Activated T-cell treated with anti-CD3 and anti-CD28 coated beads for 1 hour (primary cell): Measurements from ENCODE around the gene YIPF3.
"Not testable (repeated sequence)": the region's sequence is repeated elsewhere in the genome, so short reads cannot be mapped to it uniquely, and the experiment has no call there.

Experiments used
- DNase-seq: peaks from one replicate; pipeline ENCODE4 v3.0.0-alpha.2; 2020; ENCODE audit warnings: low read depth

Gene YIPF3

GRCh38 chr6:43516697-43517504 lies at the start of gene YIPF3, which contains the start of gene POLR1C:
Gene YIPF3, minus strand, starts transcription at chr6:43516926. Its CDS starts 119 bp downstream, at chr6:43516807.
Gene POLR1C, plus strand, starts transcription at chr6:43517089. Its CDS starts 21 bp downstream, at chr6:43517110.
- DNase-seq: peak; percentile 94

GRCh38 chr6:43559328-43559727 lies 42.6 kb upstream of the YIPF3 start:
- DNase-seq: no peak

DNA sequence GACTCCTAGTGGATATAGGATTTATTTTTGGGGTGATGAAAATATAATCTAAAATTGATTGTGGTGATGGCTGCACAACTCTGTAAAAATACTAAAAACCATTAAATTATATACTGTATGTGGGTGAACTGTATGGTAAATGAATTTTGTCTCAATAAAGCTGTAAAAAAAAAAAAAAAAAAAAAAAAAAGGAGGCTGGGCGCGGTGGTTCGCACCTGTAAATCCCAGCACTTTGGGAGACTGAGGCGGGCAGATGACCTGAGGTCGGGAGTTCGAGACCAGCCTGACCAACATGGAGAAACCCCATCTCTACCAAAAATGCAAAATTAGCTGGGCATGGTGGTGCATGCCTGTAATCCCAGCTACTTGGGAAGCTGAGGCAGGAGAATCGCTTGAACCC lies 40.9 kb upstream of the YIPF3 start:
- DNase-seq: not testable (repeated sequence)

GRCh38 chr6:43547222-43547621 lies 30.5 kb upstream of the YIPF3 start:
- no peak for DNase-seq

DNA sequence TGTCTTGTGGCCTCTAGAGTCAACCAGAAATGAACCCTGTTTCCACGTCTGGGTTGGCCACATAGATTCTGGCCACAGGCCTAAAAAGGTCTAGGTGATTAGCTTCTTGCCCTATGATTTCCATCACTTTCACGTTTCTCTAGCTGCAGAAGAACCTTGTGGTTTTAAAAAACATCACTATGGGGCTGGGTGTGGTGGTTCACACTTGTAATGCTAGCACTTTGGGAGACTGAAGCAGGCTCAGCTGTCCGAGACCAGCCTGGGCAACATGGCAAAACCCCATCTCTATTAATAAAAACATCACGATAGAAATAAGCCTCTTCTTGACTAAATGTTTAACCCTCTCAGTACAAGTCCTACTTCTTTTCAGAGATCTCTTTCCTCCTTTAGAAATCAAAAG lies 27.7 kb upstream of the YIPF3 start:
- DNase-seq: no peak

- DNase-seq: no peak
Observed at GRCh38 chr6:43541774-43542471, 25.2 kb upstream of the YIPF3 start.

GRCh38 chr6:43540507-43540906 lies 23.8 kb upstream of the YIPF3 start:
- DNase-seq: no peak

- not testable (repeated sequence) for DNase-seq
Observed at GRCh38 chr6:43539409-43539808, 22.7 kb upstream of the YIPF3 start.

DNA sequence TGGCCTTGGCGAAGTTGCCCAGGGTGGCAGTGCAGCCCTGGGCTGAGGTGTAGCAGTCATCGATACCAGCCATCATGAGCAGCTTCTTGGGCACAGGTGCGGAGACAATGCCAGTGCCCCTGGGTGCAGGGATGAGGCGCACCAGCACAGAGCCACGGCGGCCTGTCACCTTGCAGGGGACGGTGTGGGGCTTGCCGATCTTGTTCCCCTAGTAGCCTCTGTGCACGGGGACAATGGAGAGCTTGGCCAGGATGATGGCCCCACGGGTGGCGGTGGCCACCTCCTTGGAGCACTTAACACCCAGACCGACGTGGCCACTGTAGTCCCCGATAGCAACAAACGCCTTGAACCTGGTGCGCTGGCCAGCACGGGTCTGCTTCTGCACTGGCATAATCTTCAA lies 22.3 kb upstream of the YIPF3 start:
- not testable (repeated sequence) for DNase-seq

- DNase-seq: no peak
Observed at GRCh38 chr6:43532201-43532600, 15.5 kb upstream of the YIPF3 start.

DNA sequence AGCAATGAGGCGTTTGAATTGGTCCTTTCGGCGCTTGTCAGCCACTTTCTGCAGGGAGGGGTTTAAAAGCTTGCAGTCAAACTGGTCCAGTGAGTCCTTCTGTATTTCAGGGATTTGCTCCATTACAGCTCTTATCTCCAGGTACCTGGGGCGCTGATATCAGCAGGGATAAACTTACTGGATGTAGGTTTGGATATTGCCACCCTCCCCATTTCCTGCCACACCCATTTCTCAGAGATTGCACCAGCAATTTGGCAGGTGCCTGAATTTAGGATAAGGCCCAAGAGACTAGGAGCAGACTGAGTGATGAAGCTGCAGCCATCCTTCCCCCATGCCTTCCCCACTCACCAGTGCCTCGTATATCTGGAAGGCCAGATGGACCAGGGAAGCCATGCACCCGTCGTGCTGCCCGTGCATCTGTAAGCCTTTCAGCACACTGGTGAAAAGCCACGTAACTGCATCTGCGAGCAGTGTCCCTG lies 7.8 kb upstream of the YIPF3 start:
- DNase-seq: no peak

DNA sequence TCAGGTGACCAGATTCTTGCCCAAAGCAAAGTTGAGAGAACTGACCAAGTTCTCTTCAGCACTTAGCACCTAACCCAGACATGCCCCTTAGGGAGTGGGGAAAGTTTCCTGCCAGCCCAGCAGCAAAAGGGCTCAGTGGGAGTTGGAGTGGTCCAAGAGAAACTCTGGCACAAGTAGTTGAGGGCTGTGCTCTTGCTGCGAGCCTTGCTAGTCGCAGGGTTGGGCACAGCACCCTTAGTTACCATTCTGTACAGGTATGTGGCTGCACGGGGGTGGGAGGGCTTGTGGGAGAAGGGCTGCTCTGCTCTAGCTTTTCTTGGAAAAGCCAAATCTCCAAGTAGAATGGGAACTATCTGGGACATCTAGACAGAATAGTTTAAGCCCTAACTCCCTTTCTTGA lies 6.6 kb upstream of the YIPF3 start:
- DNase-seq: no peak

- DNase-seq: no peak
Observed at GRCh38 chr6:43522547-43523261, 6.0 kb upstream of the YIPF3 start.

DNA sequence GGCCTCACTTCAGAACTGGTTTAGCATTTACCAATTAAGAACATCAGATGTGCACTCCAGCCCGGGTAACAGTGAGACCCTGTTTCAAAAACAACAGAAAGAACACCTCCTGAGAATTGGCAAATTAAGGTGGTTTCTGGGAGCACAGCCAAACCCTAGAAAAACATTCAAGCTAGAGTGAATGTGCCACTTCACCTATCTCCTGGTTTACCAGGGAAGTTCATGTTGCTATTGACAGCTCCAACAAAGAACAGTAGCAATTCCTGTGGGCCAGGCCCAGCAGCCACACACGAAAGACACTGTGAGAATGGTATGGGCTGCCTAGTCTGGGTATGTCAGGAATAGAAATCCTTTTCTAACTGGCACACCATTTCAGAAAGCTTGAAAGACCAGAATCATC lies 5.1 kb upstream of the YIPF3 start:
- DNase-seq: no peak

GRCh38 chr6:43520097-43520496 lies 3.4 kb upstream of the YIPF3 start:
- no peak for DNase-seq

- no peak for DNase-seq
Observed at GRCh38 chr6:43517505-43518357, 1.0 kb upstream of the YIPF3 start.

GRCh38 chr6:43516367-43516696 lies 394 bp downstream of the YIPF3 start:
- no peak for DNase-seq

DNA sequence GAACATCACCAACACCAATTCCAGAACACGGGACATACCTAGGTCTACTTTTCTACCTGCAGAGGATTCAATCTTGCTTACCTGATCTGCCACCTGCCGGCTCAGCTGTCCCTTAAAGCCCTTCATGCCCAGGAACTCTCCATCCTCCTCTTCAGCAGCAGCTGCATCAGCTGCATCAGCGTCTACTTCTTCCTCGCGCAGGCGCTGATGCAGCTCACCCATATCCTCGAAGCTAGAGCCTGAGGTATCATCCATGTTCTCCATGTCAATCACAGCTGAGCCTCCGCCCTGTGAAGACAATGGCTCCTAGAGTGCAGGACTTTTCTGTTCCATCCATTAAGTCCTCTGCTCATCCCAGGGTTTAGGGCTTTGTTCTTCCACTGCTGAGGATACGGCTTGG lies 918 bp downstream of the YIPF3 start:
- DNase-seq: no peak

- DNase-seq: no peak
Observed at GRCh38 chr6:43511824-43512415, 4.8 kb downstream of the YIPF3 start.

- no peak for DNase-seq
Observed at GRCh38 chr6:43510827-43511163, 5.9 kb downstream of the YIPF3 start.

DNA sequence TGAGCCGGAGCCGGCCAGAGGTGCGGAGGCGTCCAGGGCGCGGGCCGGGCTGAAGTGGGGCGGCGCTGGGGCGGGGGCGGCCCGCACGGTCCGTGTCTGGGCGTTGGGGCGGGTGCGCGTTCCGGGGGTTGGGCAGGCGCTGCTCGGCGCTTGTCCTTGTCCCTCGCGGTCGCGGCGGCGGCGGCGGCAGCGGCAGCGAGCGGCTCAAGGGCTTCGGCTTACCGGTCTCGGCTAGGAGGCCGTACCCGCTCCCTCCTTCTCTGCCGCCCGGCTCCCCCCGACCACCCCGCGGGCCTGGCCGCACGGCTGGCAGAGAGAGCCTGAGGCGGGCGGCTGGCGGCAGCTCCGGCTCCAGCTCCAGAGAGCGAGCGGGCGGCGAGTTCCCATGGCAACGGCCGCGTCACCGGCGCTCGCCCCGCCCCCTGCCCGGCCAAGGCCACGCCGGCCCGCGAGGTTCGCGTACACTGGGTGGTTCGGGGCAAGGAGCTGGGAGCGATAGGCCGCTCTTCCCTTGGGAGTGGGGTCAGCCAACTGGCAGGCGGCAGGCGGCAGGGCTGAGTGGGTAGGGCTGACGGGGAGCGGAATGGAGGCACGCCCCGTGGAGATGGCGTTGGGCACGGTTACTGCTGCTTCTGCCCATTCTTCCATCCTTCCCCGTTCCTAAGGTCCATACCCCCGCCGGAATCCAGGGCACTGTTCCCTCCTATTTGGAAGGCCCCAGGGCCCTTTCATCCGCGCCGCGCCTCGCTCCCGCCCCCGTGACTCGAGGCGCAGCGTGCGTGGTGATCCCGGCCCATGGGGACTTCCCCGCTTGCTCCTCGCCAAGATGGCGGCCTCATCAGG lies 6.5 kb downstream of the YIPF3 start, which contains the start of gene LRRC73:
Gene LRRC73, minus strand, starts transcription at position 363 of the 843 bp plus-strand sequence. CDS start 561 bp downstream, outside the sequence.
- peak; percentile 63 for DNase-seq
